ENCODE results near the gene PYROXD2.

Gene PYROXD2

DNA sequence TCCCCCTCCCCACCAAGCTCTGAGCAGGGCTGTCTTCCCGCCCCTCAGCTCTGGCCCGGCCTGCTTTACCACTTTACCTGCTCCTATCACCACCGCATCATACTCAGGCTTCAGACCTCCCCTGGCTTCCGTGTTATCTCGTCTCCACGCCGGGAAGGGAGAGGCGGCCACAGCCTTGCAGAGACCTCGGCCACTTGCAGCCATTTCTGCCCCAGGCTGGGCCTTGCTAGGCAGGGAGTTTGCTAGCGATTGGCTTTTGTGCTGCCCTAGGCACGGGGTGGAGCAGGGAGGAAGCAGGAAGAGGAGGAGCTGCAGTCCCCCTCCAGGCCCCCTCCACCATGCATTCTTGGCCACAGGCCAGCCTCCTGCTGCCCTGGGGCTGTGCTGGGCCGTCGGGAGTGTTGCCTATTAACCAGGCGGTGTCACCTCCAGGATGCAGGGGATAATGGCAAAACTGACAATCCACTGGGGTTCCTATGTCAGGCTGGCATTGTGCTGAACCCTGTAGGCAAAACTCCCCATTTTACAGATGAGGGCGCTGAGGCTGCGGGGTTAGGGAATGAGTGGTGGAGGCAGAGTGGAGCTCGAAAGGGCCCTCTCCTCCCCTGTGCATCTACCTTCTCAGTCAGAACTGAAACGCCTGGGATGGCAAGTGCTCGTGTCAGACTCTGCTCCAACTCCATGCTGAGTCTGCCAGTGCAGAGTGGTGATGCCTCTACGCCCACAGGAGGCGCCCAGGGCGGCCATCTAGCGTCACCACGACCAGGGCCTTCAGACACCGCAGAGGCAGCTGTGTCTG is at the start of gene PYROXD2:
Gene PYROXD2 (minus strand): TSS at position 251 of the 799 bp plus-strand sequence. CDS start 47 bp downstream, at position 204.
- H3K27me3 Mint-ChIP-seq, result no peaks in the 10 kb centered on the region
- peak within 1 kb of the TSS; percentile 94 for H3K27ac Mint-ChIP-seq
- peaks cover 19% of the 10 kb centered on the region for H3K4me1 Mint-ChIP-seq

DNA sequence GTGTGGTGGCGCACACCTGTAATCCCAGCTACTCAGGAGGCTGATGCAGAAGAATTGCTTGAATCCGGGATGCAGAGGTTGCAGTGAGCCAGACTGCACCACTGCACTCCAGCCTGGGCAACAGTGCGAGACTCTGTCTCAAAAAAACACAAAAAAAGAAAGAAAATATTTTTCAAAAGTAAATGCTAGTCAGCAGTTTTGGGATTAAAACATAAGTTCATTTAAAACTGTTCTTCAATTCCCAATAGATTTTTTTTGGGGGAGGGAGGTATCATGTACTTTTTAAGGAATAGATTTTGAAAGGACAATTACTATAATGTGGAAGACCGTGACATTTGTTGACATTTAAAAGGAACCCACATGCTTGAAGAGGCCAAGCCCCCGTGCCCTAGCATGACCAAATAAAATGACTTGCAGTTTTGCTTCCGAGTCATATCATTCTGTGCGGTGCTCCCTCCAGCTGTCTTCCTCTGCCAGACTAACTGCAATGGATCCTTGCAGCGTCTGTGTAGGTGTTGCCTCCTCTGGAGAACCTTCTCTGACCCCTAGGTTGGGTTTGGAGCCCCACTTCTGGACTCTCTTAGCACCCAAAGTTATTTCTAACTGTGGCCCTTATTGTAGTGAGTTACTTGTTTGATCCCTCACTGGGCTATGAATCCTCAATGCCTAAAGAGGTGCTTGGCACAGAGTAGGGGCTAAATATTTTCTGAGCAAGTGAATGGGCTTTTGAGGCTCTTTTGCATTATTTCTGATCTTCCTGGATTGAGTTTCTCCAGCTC is 49.2 kb upstream of the PYROXD2 start:
- DNase-seq, result no peak
- no peak overlapping the region for H3K27ac Mint-ChIP-seq
- CTCF ChIA-PET, result no interaction called here
- no peaks in the 10 kb centered on the region for H3K9me3 Mint-ChIP-seq
- no peaks in the 10 kb centered on the region for H3K36me3 Mint-ChIP-seq
- H3K4me1 Mint-ChIP-seq, result peaks cover 8% of the 10 kb centered on the region
- H3K27me3 Mint-ChIP-seq, result peaks cover 21% of the 10 kb centered on the region
- no peak overlapping the region for H3K4me3 Mint-ChIP-seq

More for the DNA sequence above, at the start of gene PYROXD2:
- peak within 1 kb of the TSS; percentile 94 for H3K4me3 Mint-ChIP-seq
- peaks cover 16% of the 10 kb centered on the region for H3K36me3 Mint-ChIP-seq
- peak; percentile 76 for DNase-seq
- no peaks in the 10 kb centered on the region for H3K9me3 Mint-ChIP-seq
- CTCF ChIA-PET, result interaction anchor here (2.9 kb wide), 1 partner anchor 11 kb away, joined by 18 read pairs; no protein-coding TSS in a partner anchor

DNA sequence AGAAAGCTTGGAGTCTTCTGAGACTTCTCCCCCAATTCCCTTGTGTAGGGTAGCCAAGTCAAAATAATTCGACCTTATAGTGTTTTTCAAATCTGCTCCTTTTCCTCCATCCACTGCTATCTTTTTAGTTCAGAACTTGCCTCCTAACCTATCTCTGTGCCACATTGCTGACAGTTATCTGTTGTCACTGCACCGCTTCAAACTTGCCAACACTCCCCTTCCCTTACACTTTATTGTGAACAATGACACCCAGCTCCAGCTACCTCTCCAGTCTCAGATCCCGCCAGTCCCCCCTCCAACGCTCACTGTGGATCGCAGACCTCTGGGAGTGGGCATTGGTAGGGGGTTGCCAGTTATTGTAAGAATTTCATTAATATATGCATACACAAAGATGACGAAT is 48.0 kb upstream of the PYROXD2 start:
- CTCF ChIA-PET, result no interaction called here
- H3K27ac Mint-ChIP-seq, result no peak overlapping the region
- no peaks in the 10 kb centered on the region for H3K9me3 Mint-ChIP-seq
- H3K36me3 Mint-ChIP-seq, result no peaks in the 10 kb centered on the region
- no peak overlapping the region for H3K4me3 Mint-ChIP-seq
- H3K4me1 Mint-ChIP-seq, result peaks cover 2% of the 10 kb centered on the region
- peaks cover 13% of the 10 kb centered on the region for H3K27me3 Mint-ChIP-seq
- DNase-seq, result no peak

DNA sequence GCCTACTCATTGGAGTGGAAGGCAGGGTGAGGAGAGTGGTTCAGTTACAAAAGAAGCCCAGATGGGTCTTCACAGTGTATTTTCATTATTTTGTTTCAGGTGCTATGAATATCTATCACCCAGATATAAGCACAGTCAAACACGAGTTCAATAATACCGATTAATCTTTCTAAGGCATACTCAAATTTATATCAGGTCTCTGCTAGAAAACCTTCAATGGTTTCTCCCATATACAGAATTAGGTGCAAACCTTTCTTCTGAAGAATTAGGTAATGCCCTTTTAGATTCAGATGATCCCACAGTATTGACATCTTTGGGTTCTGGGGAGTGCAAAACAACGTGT is 46.5 kb upstream of the PYROXD2 start:
- no peaks in the 10 kb centered on the region for H3K36me3 Mint-ChIP-seq
- H3K4me1 Mint-ChIP-seq, result no peaks in the 10 kb centered on the region
- no peaks in the 10 kb centered on the region for H3K9me3 Mint-ChIP-seq
- no peak for DNase-seq
- peaks cover 15% of the 10 kb centered on the region for H3K27me3 Mint-ChIP-seq
- no peak overlapping the region for H3K4me3 Mint-ChIP-seq
- H3K27ac Mint-ChIP-seq, result no peak overlapping the region
- CTCF ChIA-PET, result no interaction called here

DNA sequence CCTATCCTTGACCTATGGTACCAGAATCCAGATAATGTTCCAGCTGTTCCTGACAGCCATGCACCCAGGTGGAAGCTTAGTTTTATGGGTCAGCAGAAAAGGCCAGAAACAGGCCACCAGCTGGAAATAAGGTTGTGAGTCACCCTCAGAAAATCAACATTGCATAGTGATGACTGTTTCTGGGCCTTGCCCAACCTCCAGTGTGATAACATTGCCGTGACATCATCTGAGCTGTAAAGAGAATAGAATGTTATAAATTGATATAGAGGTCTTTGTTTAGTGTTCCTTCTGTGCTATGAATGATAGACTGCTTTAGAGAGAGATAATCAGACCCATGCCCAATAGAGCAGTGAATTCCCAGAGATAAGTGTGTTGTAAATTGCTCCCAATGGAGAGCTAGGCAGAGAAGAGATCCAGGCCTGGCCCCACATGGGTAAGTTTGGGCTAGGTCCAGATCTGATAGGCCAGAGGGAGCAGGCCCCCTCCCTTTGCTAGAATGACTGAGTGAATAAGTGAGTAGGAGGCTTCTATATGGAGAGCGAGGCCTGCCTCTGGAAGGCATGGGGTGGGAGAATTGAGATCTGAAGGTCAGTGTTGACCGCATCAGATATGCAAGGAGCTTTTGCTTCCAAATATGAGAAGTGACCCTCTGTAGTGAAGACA is 46.0 kb upstream of the PYROXD2 start:
- Mint-ChIP-seq H3K27ac (no peak overlapping the region), H3K4me3 (no peak overlapping the region), H3K36me3 (no peaks in the 10 kb centered on the region), H3K27me3 (peaks cover 17% of the 10 kb centered on the region), H3K4me1 (no peaks in the 10 kb centered on the region), H3K9me3 (no peaks in the 10 kb centered on the region)
- DNase-seq, result no peak
- CTCF ChIA-PET, result no interaction called here

DNA sequence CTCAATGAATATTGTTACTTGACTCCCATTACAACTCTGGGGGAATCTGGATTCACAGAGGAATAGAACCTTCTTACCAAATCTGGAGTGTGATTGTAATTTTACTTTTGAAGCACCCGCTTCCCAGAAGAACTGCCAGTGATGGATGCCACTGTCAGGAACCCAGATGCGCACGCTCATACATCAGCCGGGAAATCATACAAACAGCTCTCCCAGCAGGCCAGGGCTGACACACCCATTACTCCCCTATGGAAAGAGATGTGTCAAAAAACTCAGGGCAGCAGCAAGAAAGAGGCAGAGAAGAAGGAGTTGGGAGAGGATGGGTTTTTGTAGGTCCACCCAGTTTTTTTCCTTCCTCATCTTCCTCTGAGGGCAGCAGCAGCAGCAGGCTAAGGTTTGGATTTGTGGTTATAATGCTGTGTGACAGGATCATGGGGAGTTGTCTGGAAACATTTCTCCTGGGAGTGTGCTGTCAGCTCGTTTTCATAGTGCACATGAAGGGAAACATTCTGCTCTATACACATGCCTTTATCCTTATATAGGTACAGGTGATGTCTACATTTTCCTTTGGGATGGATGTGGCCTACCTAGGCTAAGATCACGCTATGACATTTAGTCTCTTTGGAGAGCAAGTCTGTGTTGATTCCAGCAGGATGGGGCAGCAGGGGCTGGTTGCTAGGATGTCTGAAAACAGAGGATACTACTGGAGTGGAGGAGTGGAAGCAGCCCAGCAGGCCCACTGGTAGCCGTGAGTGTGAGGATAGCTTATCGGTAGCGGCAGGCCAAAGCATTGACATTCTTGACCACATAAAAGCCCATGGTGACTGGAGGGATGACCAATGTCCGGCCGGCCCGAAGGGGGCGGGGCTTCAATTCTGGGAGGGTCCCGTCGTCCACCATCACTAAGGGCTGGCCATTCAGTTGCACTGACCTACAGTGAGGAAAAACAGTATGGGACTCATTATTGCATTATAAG is 44.1 kb upstream of the PYROXD2 start:
- Mint-ChIP-seq H3K27ac (no peak overlapping the region), H3K27me3 (peaks cover 22% of the 10 kb centered on the region), H3K4me3 (no peak overlapping the region), H3K9me3 (no peaks in the 10 kb centered on the region), H3K4me1 (no peaks in the 10 kb centered on the region), H3K36me3 (no peaks in the 10 kb centered on the region)
- CTCF ChIA-PET, result no interaction called here
- no peak for DNase-seq

DNA sequence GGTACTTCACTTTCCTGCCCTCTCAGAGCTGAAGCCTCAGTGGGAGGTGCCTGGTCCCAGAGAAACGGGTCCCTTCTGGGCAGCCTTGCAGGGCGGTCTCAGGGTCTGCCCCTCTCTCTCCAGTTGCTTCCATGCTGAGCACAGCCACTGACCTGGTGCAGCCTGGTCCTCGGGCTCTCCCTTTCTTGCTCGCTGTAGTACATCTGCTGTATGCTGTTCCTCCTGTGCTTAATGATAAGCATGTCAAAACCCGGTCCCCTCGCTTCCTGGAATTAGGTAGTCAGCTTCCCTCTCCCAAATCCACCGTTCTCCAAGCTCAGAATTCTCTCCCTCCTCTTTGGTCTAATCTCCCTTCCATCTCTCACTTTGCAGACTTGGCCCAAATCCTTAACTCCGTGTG is 42.7 kb upstream of the PYROXD2 start:
- Mint-ChIP-seq H3K27ac (no peak overlapping the region), H3K4me3 (no peak overlapping the region), H3K9me3 (no peaks in the 10 kb centered on the region), H3K36me3 (no peaks in the 10 kb centered on the region), H3K4me1 (no peaks in the 10 kb centered on the region), H3K27me3 (peaks cover 22% of the 10 kb centered on the region)
- no peak for DNase-seq
- CTCF ChIA-PET, result interaction anchor here (1.0 kb wide), 1 partner anchor 10 kb away, joined by 4 read pairs; no protein-coding TSS in a partner anchor

DNA sequence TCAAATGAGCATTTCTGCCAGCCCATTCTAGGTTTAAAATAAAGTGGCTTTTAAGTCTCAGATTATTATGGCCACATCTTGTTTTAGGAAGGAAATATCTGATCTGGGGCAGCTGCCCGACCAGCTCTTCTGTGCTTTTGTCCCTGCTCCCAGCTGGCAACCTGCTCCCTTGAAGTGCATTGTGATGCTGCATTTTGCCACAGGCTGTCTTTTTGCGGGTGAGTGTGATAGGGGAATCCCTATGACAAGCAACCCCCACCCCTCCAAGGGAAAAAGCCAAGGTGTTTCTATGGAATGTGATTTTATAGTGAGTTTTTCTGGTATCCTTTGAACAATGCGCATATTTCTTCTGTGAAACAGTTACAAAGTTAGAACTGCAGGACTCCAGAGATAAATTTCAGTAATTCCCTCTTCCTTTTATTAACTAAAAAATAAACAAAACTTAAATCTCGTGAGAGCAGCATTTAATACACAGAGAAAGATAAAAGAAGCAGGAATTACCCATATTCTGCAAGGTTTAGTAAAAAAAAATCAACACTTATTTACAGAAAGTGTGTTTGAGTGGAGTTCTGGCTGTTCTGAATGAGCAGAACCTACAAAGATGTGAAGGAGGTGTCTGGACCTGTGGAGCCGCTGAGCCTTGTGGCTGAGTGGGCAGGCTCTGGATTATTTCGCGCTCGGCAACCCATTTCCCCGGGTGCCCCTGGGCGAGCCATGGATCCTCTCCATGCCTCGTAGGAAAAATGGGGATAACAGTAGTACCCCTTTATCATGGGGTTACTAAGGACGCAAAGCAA is 41.9 kb upstream of the PYROXD2 start:
- Mint-ChIP-seq H3K27ac (no peak overlapping the region), H3K27me3 (peaks cover 24% of the 10 kb centered on the region), H3K4me3 (no peak overlapping the region), H3K9me3 (no peaks in the 10 kb centered on the region), H3K4me1 (no peaks in the 10 kb centered on the region), H3K36me3 (no peaks in the 10 kb centered on the region)
- no peak for DNase-seq
- CTCF ChIA-PET, result no interaction called here

DNA sequence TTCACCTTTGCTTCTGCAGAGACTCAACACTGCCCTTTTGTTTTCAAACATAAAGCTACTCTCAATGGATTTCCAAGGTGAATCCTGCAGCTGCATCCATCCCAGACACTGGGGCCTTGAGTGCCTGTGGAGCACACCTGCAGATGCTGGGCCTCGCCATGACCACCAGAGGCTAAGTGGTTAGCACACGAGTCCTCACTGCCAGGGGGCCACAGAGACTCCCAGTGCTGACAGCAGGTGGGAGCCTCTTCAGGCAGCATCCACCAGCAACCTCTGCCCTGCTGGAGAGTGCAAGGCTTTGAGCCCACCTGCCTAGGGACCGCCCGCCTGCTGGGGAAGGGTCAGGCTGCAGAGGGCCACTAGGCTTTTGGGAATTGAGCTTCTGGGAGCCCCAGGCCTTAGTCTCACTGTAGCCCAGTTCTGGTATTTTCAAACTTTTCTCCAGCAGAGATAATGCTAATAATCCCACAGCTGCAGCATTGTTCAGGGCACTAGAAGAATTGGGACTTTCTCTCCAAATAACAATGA is 41.1 kb upstream of the PYROXD2 start:
- no peak for DNase-seq
- no peak overlapping the region for H3K27ac Mint-ChIP-seq
- CTCF ChIA-PET, result no interaction called here

DNA sequence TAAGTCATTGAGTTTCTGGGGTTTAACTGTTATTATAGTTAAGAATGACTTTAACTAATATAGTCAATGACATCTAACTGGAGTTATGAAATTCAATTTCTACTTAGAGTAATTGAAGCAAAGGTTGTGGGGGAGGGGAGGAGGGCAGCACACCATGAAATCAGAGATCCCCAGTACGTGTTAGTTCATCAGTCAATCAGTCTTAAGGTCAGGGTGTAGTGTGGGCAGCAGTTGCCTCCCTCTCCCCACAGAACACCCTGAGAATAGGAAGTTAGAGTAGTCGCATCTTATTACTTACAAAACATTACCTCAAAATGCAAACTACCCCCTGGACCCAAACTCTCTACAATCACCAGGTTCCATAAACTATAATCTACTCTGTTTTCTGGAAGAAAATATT is 38.7 kb upstream of the PYROXD2 start:
- Mint-ChIP-seq H3K27me3 (peaks cover 39% of the 10 kb centered on the region), H3K27ac (no peak overlapping the region), H3K4me3 (no peak overlapping the region), H3K36me3 (no peaks in the 10 kb centered on the region), H3K9me3 (no peaks in the 10 kb centered on the region), H3K4me1 (peaks cover 1% of the 10 kb centered on the region)
- DNase-seq, result no peak
- CTCF ChIA-PET, result no interaction called here

More for the DNA sequence above, 41.1 kb upstream of the PYROXD2 start:
- H3K9me3 Mint-ChIP-seq, result no peaks in the 10 kb centered on the region
- no peaks in the 10 kb centered on the region for H3K36me3 Mint-ChIP-seq
- no peaks in the 10 kb centered on the region for H3K4me1 Mint-ChIP-seq
- H3K4me3 Mint-ChIP-seq, result no peak overlapping the region
- peaks cover 25% of the 10 kb centered on the region for H3K27me3 Mint-ChIP-seq

DNA sequence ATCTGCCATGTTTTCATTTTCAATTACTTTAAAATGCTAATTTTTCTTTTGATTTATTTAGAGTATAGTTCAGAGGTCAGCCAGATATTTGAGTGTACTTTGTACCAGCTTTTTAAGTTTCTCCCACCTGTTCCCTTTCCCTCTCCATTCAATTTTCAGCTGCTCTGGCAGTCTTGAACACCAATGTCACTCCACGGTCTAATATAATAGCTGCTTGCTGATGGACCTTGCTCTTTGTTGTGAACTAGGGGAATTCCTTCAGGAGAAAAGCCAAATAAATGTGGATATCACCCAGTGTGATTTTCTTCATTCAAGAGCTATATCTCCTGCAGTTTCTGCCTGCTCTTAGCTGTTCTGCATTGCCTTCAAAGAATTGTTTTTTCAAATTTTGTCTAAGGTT is 35.6 kb upstream of the PYROXD2 start:
- Mint-ChIP-seq H3K27ac (no peak overlapping the region), H3K27me3 (peaks cover 27% of the 10 kb centered on the region), H3K36me3 (no peaks in the 10 kb centered on the region), H3K4me3 (no peak overlapping the region), H3K9me3 (no peaks in the 10 kb centered on the region), H3K4me1 (peaks cover 12% of the 10 kb centered on the region)
- DNase-seq, result no peak
- CTCF ChIA-PET, result no interaction called here

DNA sequence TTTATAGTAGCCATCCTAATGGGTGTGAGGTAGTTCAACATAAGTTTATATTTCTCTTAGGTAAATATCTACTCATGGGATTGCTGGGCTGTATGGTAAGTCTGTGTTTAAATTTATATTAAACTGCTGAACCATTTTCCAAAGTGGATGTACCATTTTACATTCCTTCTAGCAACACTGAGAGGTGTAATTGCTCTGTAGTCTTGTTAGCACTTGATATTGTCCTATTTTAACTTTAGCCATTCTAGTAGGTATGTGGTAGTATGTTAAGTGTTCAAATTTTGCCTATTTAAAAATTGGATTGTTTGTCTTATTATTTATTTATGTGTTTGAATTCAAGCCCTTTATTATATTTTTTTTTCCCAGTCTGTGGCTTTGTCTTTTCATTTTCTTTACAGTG is 34.3 kb upstream of the PYROXD2 start:
- Mint-ChIP-seq H3K9me3 (no peaks in the 10 kb centered on the region), H3K36me3 (peaks cover 9% of the 10 kb centered on the region), H3K4me1 (peaks cover 25% of the 10 kb centered on the region), H3K27ac (no peak overlapping the region), H3K4me3 (no peak overlapping the region), H3K27me3 (peaks cover 25% of the 10 kb centered on the region)
- CTCF ChIA-PET, result no interaction called here
- DNase-seq, result no peak

DNA sequence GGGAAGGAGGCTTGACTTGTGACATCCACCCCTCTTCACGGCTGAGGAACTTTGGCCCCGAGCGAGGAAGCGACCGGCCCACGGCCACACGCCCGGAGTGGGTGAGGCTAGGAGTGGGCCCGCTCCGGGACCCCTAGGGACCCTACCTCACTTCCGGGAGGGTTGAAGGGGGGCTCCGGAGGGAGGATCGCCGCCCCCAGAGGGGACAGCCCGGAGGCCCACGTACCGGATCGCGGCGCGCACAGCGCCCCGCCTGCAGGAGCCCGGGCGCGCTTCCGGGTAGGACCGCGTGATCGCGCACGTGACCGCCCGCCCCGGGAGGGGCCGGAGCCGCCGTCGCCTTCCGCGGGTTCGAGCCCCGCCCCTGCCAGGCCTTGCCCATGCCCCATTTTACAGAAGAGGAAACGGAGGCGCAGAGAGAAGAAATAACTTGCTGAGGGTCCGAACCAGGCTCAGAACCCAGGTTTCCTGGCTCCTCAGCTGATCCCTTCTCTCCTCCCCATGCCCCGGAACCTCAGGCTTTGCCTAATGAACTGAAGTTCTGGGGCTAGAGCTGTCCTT is 31.8 kb upstream of the PYROXD2 start, which contains the start of gene HPS1:
Gene HPS1 (minus strand): TSS at position 275 of the 561 bp plus-strand sequence. CDS start 3,695 bp downstream, outside the sequence.
- Mint-ChIP-seq H3K27ac (peak within 1 kb of the TSS; percentile 89), H3K36me3 (peaks cover 24% of the 10 kb centered on the region), H3K27me3 (peaks cover 19% of the 10 kb centered on the region), H3K4me3 (peak within 1 kb of the TSS; percentile 93), H3K4me1 (peaks cover 39% of the 10 kb centered on the region), H3K9me3 (no peaks in the 10 kb centered on the region)
- CTCF ChIA-PET, result interaction anchor here (1.8 kb wide), 1 partner anchor 21 kb away, joined by 4 read pairs; no protein-coding TSS in a partner anchor
- DNase-seq, result peak; percentile 86

Data from activated naive CD4-positive, alpha-beta T cell treated with anti-CD3 and anti-CD28 coated beads, Interleukin-2, amount 10 ng/mL, durations not matched to agents 7 days and 5 days (primary cell).